GM18870 (cell line): ENCODE data around the gene KAT6B.

Experiments used
- ATAC-seq: cut with Tn5 transposase; IDR thresholded peaks from one replicate; pipeline ENCODE4 v1.9.1; 2021; ENCODE audit warnings: moderate library complexity; ENCODE audit not compliant: unreplicated experiment

KAT6B gene

DNA sequence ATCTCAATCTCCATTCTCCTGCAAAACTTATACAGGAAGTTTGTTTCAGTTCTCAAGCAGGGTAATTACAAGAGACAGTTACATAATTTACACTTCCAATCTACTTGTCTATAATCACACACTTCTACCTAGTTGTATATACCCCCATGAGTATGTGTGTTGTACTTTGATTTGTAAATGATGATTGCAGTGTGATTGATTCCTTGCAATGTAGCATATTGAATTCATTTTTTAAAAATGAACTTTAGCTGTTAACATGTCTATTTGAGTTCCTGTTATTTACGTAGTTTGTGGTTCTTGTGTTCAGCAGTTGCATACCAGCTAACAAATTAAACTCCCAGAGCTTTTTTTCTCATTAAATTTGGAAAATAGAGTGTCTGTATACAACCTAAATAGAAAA lies 182.6 kb downstream of the KAT6B start:
- no peak for ATAC-seq

DNA sequence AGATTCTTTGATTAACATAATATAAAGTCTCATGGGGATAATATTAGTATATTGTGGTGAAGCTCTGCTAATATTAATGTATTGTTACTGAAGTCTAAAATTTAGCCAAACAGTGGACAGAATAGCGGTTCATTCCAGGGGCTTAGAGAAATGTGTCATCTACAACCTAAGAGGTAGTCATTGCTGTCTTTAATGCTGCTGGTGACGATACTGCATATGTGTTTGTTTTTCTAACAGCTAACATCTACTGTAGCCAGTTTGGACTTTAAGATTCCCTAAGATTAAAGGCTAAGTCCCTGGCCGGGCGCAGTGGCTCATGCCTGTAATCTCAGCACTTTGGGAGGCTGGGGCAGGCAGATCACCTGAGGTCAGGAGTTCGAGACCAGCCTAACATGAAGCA lies 183.0 kb downstream of the KAT6B start:
- ATAC-seq: no peak

DNA sequence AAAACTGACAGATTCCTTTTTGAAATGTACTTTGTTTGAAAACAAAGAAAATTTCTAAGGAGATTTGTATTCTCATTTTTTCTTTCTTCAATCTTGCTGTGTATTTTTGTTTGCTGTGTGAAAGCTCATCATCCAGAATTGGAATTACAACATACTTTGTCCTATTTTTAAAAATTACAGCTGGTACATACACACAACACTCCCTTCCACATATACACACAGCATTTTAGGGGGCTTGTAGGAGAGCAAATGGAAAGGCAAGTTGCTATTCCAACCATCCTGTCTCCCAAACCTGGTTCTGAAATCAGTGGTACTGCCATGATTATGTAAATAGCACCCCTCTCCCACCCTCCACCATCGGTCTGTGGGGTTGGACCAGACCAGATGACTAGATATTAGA lies 184.0 kb downstream of the KAT6B start:
- no peak for ATAC-seq

DNA sequence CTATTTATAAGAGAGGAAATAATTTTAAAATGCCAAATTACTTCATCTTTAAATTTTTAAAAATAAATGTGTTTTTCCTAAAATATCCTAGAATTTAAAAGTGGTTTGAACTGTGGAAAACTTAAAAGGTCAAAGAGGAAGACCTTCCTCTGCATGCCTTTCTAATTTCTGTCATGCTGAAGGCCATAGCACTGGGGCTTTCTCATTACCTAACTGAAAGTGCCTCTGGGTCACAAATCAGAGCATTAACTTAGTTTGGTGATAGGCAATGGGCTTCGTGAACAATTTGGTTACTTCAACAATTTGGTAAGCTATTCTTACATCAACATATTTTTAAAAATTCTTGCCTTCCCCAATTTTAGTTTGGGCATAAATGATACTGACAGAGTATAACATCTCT lies 184.8 kb downstream of the KAT6B start:
- no peak for ATAC-seq

DNA sequence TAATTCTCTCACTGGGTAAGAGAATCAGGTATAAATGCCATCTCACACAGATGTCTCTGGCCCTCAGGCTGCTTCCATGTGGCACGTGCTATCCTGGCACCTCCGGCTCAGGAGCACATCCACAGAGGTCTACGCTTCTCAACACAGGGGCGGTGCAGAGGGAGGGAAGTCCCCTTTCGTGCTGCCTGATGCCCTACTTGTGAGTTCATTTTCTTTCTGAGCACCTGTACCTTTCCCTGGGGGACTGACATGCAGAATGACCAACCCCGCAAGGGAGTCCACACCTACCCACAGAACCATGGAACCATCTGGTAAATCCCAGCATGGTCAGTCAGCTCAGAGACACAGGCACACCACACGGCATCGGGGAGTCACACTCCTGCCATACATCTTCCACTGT lies 186.1 kb downstream of the KAT6B start:
- ATAC-seq: no peak

DNA sequence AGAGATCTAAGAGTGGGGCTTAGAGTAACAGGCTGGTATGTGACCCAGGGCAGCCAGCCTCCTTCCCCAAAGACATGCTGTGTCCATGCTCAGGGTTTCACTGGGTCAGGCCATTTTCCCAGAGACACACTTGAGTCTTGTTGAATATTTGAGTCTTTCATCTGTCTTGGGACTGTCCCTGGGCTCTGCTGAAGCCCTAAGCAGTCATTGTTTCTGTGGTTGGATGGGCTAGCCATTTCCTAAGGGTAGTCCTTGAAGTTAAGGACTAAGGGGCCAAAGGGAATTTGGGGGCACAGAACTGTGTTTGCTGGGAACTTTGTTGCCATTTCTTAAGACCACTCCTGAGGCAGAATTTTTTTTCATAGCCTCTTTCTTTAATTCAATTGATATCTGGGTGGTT lies 186.6 kb downstream of the KAT6B start:
- no peak for ATAC-seq

DNA sequence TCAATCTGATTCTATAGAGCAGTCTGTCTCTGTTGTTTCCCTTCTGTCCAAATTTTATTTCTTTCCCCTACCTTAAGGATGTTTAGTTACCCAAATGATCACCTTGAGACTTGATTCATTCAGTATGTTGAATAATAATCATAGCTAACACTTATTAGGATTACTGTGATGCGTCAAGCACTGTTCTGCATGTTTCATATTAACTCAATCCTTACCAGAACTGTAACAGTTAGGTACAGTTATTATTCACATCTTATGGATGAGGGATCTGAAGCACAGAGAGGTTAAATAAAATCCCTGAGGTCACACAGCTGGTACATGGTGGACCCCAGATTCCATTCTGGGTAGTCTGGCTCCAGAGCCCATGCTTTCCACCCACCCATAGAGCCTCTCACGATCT lies 187.1 kb downstream of the KAT6B start:
- no peak for ATAC-seq

DNA sequence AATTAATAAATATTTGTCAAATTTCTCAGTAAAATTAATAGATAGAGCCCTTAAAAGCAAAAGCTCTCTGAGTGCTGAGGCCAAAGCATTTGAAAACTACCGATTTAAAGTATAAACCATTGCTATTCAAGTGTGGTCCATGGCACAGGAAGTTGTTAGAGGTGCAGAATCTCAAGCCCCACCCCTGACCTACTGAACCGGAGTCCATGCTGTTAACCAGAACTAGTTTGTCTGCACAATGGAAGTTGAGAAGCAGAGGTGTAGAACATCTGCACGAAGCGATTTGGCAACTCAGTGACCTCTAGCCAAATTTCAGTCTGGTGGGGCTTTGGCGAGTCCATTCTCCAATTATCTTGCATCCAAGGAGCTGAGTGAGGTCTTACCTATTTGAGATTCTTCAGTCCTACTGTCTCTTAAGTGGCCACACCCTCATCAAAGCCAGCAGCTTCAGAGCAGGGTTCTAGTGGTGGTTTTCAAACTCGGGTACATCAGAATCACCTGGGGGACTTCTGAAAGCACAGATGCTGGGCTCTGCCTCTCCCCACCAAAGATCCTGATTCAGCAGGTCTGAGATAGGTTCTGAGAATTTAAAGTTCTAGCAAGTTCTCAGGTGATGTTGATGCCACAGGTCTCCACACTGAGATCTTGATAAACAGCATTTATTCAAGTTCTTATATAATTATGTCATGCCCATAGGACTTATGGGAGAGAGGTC lies 188.3 kb downstream of the KAT6B start:
- no peak for ATAC-seq

DNA sequence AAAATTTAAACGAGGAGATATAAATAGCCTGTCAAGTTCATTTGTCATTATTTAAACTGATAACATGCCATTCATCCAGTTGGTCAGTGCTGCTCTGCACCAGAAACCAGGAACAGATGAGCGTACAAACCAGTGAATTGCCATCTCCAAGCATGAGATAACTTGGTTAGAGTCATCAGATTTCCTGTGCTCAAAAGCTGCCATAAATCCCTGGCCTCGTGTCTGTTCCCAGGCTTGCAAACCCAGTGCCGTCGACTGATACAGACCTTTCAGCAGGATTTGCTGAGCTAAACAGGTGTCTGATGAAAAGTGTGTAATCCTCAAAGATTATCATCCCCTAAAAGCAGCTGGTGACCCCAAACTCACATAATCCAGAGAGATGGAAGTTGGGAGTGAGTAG lies 189.0 kb downstream of the KAT6B start:
- ATAC-seq: no peak

DNA sequence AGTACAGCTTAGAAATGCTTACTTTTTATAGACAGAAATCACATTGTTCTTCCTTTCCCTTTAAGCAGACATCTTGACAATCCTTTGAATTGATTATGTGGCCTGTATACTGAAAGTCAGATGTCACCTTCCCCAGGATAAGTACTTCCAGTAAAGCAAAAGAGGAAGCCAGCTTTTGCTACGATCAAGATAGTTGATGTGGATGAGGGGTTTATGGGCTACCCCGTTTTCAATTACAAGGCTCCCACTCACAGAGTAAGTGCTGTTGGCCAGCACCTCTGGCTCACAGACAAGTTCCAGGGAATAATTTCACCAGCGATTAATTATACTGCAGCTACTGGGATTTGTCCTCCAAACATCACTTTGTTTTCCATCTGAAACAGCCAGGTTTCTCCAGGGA lies 189.9 kb downstream of the KAT6B start:
- ATAC-seq: no peak

DNA sequence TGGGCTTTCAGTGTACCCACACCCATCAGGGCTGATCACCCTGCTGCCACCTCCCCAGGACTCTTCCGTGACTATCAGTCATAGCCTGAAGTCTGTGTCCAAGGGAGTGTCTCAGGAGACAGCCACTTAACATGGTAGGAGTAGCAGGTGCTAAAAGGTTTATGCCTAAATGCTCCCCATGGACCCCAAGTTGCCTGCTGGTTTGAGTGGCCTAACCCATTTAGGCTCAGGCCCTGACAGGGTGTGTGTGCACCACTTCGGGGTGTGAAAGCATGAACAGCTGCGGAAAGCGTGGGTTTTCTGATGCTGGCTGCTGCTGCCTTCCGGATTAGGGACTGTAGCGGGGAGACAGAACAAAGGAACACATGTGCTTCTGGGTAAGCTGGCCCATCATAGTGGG lies 191.9 kb downstream of the KAT6B start:
- ATAC-seq: no peak

DNA sequence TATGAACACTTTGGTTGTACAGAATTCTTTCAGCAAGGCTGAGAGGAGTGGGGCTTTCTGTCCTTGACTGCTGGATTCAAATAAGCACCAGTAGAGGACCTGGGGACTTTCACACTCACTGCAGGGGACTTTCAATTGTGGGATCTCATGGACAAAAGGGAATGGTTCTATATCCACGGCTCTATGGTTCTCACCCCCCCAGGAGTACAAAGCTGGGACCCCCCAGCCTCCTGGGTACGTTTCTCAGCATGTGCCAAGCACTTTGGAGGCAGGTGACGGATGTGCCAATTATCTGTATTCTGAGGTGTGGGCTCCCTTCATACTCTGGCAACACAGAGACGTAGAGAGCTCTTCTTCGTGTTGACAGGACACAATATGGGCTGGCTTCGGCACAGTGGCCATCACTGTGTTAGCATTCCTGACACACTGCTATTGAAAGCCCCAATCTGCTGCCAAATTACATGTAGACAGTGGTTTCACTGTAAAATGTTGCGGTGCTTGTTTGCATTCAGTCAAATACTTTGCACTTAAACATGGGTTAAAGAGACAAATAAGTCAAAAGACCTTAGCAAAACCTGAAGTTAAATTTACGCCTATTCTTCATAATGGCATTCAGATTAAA lies 192.4 kb downstream of the KAT6B start:
- no peak for ATAC-seq

DNA sequence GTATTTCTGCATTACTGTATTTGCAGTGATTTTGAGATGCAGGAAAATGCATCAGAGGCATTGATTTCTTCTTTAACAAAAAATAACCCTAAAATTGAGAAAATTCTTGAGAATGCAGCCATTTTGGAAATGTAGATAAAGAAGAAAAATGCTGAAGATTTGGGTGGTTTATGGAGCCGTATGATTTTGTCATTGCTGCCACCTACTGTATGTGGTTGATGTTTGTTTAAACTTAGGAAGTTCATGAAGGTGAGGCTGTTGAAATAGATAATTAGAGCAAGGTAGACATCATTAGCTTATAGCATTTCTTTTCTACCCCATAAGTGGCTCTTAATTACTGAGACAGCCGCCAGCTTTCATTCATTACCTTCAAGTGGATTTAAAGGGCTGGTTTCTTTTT lies 193.0 kb downstream of the KAT6B start:
- no peak for ATAC-seq

DNA sequence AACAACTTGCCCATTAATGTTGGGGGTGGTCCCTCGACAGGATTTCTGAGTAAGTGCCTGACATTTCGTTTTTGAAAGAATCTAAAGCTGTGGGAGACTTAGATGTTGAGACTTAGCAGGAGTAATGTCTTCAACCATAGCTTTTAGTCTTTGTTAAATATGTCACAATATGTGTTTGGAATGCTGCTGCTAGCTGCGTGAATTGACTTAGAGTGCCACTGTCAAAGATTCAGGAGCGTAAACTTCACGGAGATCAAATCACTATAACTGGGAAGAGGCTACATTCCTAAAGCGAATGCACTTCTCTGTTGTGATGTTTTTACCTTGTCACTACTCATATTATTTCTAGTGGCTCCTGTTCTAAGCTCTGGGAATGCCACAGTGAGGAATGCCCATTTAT lies 193.8 kb downstream of the KAT6B start:
- ATAC-seq: no peak

DNA sequence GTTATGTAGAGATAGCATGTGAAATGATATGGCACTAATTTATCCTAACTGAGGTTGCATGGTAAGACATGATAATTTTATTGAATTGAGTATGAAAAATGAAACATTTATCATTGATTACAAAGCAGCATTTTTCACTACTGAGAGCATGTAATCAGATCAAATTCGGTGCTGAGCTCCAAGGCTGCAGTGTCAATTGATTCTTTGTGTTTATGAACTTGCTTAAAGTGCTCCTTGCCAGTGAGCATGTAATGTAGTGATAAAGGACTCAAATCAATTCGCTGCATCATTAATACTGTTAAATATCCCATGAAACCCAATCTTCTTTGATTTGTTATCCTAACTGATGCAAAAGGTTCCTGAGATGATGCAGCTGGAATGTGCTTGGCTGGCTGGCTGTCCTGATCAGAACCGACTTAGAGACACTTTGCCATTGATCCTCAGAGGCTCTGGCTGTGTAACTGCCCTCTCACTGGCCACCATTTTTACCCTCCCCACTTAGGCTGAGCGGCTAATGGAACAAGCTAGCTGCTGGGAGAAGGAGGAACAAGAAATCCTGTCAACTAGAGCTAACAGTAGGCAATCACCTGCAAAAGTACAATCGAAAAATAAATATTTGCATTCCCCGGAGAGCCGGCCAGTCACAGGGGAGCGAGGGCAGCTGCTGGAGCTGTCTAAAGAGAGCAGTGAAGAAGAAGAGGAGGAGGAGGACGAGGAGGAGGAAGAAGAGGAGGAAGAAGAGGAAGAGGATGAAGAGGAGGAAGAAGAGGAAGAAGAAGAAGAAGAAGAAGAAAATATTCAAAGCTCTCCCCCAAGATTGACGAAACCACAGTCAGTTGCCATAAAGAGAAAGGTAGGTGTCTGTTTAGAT lies 195.2 kb downstream of the KAT6B start:
- ATAC-seq: no peak

DNA sequence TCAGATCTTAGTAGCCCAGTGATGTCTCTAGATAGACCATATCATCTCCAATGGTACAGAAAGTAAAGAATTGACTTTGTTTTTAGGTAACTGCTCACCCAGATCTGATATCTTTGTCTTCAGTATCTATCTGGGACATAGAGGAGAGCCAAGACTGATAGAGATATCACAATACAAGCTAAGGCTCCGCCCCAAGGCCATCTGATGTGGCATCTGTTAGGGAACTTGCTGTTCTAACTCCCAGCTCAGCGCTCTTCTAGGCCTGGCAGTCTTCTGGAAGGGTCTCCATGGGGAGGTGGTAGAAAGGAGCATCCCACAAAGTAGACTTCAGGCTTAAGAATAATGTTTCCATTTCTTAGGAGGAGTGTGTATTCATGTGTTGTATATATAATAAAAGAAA lies 196.7 kb downstream of the KAT6B start:
- ATAC-seq: no peak

DNA sequence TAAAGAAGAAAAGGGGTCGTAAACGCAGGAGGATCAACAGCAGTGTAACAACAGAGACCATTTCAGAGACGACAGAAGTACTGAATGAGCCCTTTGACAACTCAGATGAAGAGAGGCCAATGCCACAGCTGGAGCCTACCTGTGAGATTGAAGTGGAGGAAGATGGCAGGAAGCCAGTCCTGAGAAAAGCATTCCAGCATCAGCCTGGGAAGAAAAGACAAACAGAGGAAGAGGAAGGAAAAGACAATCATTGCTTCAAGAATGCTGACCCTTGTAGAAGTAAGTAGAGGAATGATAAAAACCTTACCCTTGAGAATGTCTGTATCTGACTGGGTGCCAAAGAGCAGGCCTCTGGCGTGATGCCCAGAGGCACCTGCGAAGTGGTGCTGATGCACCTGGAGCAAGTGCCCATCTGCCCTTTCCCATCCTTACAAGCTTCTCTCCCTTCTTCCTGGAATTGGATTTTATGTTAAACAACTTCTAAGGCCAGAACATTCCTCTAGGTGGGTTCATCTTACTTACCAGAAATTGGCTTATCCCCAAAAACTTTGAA lies 198.6 kb downstream of the KAT6B start:
- no peak for ATAC-seq

DNA sequence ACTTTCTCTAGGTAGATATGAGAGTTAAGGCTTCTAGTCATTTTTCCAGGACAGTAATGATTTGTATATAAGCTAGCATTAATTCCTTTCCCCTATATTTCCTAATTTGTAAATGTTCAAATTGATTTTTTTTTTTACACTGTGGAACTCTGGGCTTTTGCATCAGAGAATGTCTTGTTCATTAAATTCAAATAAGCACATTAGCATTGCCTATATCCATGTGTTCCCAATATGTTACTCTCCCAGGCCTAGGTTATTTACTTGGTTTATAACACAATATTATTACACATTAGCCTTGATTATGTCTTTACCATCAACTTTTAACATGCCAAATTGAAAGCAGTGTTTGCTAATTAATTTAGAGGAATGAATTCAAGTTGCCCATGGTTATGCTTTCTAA lies 201.6 kb downstream of the KAT6B start:
- ATAC-seq: no peak

DNA sequence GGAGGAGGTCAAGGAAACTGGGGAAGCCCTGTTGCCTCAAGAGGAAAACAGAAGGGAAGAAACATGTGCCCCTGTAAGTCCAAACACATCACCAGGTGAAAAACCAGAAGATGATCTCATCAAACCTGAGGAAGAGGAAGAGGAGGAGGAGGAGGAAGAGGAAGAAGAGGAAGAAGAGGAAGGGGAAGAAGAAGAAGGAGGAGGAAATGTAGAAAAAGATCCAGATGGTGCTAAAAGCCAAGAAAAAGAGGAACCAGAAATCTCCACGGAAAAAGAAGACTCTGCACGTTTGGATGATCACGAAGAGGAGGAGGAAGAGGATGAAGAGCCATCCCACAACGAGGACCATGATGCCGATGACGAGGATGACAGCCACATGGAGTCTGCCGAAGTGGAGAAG lies 202.3 kb downstream of the KAT6B start:
- ATAC-seq: no peak

DNA sequence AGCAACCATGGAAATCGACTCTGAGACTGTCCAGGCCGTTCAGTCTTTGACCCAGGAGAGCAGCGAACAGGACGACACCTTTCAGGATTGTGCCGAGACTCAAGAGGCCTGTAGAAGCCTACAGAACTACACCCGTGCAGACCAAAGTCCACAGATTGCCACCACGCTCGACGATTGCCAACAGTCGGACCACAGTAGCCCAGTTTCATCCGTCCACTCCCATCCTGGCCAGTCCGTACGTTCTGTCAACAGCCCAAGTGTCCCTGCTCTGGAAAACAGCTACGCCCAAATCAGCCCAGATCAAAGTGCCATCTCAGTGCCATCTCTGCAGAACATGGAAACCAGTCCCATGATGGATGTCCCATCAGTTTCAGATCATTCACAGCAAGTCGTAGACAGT lies 203.0 kb downstream of the KAT6B start:
- ATAC-seq: no peak

DNA sequence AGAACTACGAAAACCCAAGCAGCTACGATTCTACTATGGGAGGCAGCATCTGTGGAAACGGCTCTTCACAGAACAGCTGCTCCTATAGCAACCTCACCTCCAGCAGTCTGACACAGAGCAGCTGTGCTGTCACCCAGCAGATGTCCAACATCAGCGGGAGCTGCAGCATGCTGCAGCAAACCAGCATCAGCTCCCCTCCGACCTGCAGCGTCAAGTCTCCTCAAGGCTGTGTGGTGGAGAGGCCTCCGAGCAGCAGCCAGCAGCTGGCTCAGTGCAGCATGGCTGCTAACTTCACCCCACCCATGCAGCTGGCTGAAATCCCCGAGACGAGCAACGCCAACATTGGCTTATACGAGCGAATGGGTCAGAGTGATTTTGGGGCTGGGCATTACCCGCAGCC lies 203.5 kb downstream of the KAT6B start:
- no peak for ATAC-seq

DNA sequence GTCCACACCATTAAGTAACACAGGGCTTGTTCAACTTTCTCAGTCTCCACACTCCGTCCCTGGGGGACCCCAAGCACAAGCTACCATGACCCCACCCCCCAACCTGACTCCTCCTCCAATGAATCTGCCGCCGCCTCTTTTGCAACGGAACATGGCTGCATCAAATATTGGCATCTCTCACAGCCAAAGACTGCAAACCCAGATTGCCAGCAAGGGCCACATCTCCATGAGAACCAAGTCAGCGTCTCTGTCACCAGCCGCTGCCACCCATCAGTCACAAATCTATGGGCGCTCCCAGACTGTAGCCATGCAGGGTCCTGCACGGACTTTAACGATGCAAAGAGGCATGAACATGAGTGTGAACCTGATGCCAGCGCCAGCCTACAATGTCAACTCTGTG lies 204.0 kb downstream of the KAT6B start:
- ATAC-seq: no peak
